K562 (cell line): Measurements from ENCODE around the gene GPR25. TPM values are rescaled to one million over a fixed set of nuclear protein-coding genes. Genes with fewer than 3 reads are reported as not detected.

Experiments used
- GABPB2 ChIP-seq: fragments of 250-450 bp; sonication (Bioruptor Pico); conservative IDR thresholded peaks from 2 replicates; pipeline ENCODE4 v1.5.1; 2021; ENCODE audit warnings: mild to moderate bottlenecking
- RBBP5 ChIP-seq: fragments of 200-600 bp; sonication (generic); IDR thresholded peaks from 2 replicates; pipeline ENCODE4 v1.6.1; 2012; ENCODE audit warnings: borderline replicate concordance, mild to moderate bottlenecking, low read length, control low read depth, inconsistent platforms; ENCODE audit not compliant: insufficient read depth, poor library complexity, severe bottlenecking
- ZNF224 ChIP-seq: sonication (generic); formaldehyde crosslinking; IDR thresholded peaks from 2 replicates; pipeline ENCODE4 v1.8.0; 2022; ENCODE audit warnings: mild to moderate bottlenecking, missing genetic modification reagents
- ZNF253 ChIP-seq: fragments of 250-450 bp; sonication (Bioruptor Pico); conservative IDR thresholded peaks from 2 replicates; pipeline ENCODE4 v1.6.1; 2021; ENCODE audit warnings: mild to moderate bottlenecking
- polyA plus RNA-seq, 8 experiments: library from polyadenylated mRNA; depleted of rRNA in 4 of 8; stranded (reverse) in 5 of 8; unstranded in 3 of 8; fragments of >200 nt; fragmentation: Nextera tagmentation in 2 of 8; fragmentation: Illumina TruSeq in 1 of 8; extraction: Ambion mirVana in 2 of 8; extraction: Trizol in 1 of 8; gene quantifications; 2 replicates each; pipeline versions ENCODE4 v1.2.1 to v1.2.3, GENCODE V29; 2011 to 2014; ENCODE audit warnings: inconsistent platforms in 1 of 8, missing spikeins in 1 of 8
- total RNA-seq, 7 experiments: library from RNA; depleted of rRNA in 6 of 7; stranded (reverse); fragments of >200 nt in 6 of 7; fragmentation: Illumina TruSeq in 2 of 7; extraction: Trizol in 2 of 7; gene quantifications; 2 replicates each; pipeline versions ENCODE4 v1.2.1 to v1.2.3, GENCODE V29; 2011 to 2021; ENCODE audit warnings: low replicate concordance in 1 of 7
- TF ChIP-seq, protein P1 (sequence below): fragments of 450-650 bp; IDR thresholded peaks from 2 replicates; pipeline ENCODE4 v1.6.1; 2016; ENCODE audit warnings: low read depth

Gene GPR25
- total and polyA plus RNA-seq, 9 of the 15 experiments (the other 6 are each of a cell fraction or from before 2014, with no cell fraction given) = not detected

DNA sequence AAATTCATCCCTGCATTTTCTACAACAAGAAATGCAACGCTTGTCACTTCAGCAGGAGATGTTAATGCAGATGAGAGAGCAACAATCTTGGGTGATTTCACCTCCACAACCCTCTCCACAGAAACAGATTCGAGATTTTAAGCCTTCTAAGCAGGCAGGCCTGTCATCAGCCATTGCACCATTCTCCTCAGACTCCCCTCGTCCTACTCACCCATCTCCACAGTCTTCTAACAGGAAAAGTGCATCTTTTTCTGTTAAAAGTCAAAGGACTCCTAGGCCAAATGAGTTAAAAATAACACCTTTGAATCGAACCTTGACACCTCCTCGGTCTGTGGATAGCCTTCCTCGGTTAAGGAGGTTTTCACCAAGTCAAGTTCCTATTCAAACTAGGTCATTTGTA, 23.4 kb upstream of the GPR25 start (continued):
- TF ChIP-seq, protein P1, sequence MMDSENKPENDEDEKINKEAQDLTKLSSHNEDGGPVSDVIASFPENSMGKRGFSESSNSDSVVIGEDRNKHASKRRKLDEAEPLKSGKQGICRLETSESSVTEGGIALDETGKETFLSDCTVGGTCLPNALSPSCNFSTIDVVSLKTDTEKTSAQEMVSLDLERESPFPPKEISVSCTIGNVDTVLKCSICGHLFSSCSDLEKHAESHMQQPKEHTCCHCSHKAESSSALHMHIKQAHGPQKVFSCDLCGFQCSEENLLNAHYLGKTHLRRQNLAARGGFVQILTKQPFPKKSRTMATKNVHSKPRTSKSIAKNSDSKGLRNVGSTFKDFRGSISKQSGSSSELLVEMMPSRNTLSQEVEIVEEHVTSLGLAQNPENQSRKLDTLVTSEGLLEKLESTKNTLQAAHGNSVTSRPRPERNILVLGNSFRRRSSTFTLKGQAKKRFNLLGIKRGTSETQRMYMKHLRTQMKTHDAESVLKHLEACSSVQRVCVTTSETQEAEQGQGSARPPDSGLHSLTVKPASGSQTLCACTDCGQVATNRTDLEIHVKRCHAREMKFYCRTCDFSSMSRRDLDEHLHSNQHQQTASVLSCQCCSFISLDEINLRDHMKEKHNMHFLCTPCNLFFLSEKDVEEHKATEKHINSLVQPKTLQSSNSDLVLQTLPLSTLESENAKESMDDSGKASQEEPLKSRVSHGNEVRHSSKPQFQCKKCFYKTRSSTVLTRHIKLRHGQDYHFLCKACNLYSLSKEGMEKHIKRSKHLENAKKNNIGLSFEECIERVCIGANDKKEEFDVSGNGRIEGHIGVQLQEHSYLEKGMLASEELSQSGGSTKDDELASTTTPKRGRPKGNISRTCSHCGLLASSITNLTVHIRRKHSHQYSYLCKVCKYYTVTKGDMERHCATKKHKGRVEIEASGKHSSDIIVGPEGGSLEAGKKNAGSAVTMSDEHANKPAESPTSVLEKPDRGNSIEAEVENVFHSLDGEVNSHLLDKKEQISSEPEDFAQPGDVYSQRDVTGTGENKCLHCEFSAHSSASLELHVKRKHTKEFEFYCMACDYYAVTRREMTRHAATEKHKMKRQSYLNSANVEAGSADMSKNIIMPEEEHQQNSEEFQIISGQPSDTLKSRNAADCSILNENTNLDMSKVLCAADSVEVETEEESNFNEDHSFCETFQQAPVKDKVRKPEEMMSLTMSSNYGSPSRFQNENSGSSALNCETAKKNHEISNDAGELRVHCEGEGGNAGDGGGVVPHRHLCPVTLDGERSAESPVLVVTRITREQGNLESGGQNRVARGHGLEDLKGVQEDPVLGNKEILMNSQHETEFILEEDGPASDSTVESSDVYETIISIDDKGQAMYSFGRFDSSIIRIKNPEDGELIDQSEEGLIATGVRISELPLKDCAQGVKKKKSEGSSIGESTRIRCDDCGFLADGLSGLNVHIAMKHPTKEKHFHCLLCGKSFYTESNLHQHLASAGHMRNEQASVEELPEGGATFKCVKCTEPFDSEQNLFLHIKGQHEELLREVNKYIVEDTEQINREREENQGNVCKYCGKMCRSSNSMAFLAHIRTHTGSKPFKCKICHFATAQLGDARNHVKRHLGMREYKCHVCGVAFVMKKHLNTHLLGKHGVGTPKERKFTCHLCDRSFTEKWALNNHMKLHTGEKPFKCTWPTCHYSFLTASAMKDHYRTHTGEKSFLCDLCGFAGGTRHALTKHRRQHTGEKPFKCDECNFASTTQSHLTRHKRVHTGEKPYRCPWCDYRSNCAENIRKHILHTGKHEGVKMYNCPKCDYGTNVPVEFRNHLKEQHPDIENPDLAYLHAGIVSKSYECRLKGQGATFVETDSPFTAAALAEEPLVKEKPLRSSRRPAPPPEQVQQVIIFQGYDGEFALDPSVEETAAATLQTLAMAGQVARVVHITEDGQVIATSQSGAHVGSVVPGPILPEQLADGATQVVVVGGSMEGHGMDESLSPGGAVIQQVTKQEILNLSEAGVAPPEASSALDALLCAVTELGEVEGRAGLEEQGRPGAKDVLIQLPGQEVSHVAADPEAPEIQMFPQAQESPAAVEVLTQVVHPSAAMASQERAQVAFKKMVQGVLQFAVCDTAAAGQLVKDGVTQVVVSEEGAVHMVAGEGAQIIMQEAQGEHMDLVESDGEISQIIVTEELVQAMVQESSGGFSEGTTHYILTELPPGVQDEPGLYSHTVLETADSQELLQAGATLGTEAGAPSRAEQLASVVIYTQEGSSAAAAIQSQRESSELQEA = no peak
- TF ChIP-seq RBBP5 (no peak), GABPB2 (no peak), ZNF224 (CRISPR knock-in tag) (no peak), ZNF253 (no peak)
